SU-DHL-6 (cell line): ENCODE data around the gene MEX3A.

Experiments
- EZH2phosphoT487 ChIP-seq: fragments of 200-600 bp; sonication (generic), shearing (Covaris generic); conservative IDR thresholded peaks from 2 replicates; pipeline ENCODE4 v1.6.1; 2018; ENCODE audit warnings: mild to moderate bottlenecking, antibody characterized with exemption, low read length, moderate library complexity, mixed read lengths
- TF ChIP-seq, protein P1 (sequence below): fragments of 200-600 bp; sonication (generic); IDR thresholded peaks from one replicate; pipeline ENCODE4 v1.5.1; 2017; ENCODE audit warnings: antibody characterized with exemption, mild to moderate bottlenecking, low read length, moderate library complexity; ENCODE audit not compliant: insufficient read depth, poor library complexity, severe bottlenecking

DNA sequence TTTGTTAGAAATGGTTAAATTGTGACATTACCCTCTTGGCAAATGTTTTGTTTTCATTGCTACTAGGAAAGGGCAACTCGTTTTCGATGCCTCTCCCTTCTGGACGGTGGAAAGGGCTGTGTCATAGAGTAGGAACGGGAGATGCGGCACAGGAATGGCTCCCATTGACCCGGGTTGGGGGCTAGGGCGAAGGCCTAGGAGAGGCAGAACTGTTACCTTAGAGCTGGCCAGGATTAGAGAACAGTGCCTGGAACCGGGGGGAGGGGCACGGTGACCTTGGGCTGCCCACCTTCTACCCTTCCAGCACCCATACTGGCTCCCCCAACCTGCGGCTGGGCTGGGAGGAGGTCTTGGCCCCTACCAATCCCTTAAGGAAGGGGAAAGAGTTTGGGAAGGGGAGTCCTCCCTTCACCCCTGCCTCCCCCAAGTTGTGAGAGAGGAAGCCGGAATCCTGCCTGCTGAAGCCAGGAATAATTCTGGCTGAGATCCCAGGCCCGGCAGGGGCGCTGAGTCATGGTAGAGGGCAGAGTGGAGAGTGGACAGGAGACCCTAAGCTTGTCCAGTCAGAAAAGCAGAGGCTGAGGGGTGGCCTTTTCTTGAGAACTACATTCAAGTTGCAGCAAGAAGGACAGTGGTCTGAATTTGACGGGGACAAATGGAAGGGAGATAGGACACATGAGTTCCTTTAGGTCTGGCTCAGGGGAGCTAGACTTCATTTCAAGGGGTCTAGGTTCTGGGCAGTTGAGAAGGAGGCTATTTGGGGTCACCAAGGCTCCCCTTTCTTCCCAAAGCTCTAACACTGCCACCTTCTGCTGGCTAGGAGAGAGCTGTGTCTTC, 40.5 kb upstream of the MEX3A start:
- TF ChIP-seq, protein P1, sequence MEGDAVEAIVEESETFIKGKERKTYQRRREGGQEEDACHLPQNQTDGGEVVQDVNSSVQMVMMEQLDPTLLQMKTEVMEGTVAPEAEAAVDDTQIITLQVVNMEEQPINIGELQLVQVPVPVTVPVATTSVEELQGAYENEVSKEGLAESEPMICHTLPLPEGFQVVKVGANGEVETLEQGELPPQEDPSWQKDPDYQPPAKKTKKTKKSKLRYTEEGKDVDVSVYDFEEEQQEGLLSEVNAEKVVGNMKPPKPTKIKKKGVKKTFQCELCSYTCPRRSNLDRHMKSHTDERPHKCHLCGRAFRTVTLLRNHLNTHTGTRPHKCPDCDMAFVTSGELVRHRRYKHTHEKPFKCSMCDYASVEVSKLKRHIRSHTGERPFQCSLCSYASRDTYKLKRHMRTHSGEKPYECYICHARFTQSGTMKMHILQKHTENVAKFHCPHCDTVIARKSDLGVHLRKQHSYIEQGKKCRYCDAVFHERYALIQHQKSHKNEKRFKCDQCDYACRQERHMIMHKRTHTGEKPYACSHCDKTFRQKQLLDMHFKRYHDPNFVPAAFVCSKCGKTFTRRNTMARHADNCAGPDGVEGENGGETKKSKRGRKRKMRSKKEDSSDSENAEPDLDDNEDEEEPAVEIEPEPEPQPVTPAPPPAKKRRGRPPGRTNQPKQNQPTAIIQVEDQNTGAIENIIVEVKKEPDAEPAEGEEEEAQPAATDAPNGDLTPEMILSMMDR = no peak
- TF ChIP-seq EZH2phosphoT487 = no peak
